HG03439 (cell line): ENCODE measurements around the gene ZC3H10.

Experiments
- ATAC-seq: cut with Tn5 transposase; IDR thresholded peaks from one replicate; pipeline ENCODE4 v1.9.1; 2021; ENCODE audit warnings: mild to moderate bottlenecking, moderate library complexity; ENCODE audit not compliant: unreplicated experiment

ZC3H10 gene

GRCh38 chr12:56126732-56127239 is 8.7 kb downstream of the ZC3H10 start:
- no peak for ATAC-seq

GRCh38 chr12:56127485-56127887 is 9.4 kb downstream of the ZC3H10 start:
- no peak for ATAC-seq

- peak; percentile 90 for ATAC-seq
These were observed 10.0 kb downstream of the ZC3H10 start, which contains the start of gene ESYT1 for GRCh38 chr12:56127888-56128669. Gene ESYT1, plus strand, starts transcription at chr12:56128267. Its CDS starts 53 bp downstream, at chr12:56128320.

- no peak for ATAC-seq
These were observed 10.7 kb downstream of the ZC3H10 start for GRCh38 chr12:56128670-56129205.

- ATAC-seq, result no peak
These were observed 11.3 kb downstream of the ZC3H10 start for GRCh38 chr12:56129206-56129941.

GRCh38 chr12:56129942-56130495 is 12.0 kb downstream of the ZC3H10 start:
- no peak for ATAC-seq

GRCh38 chr12:56130876-56131275 is 12.8 kb downstream of the ZC3H10 start:
- no peak for ATAC-seq

GRCh38 chr12:56134897-56135296 is 16.8 kb downstream of the ZC3H10 start:
- no peak for ATAC-seq

- ATAC-seq, result no peak
These were observed 19.9 kb downstream of the ZC3H10 start for GRCh38 chr12:56137853-56138571.

- ATAC-seq, result no peak
These were observed 24.1 kb downstream of the ZC3H10 start for GRCh38 chr12:56141946-56142784.

GRCh38 chr12:56143217-56143616 is 25.2 kb downstream of the ZC3H10 start:
- no peak for ATAC-seq

- no peak for ATAC-seq
These were observed 25.8 kb downstream of the ZC3H10 start for GRCh38 chr12:56143870-56144269.

- ATAC-seq, result no peak
These were observed 27.2 kb downstream of the ZC3H10 start for GRCh38 chr12:56145217-56145616.

- no peak for ATAC-seq
These were observed 28.7 kb downstream of the ZC3H10 start for GRCh38 chr12:56146492-56147460.

GRCh38 chr12:56150563-56150962 is 32.5 kb downstream of the ZC3H10 start:
- no peak for ATAC-seq

GRCh38 chr12:56151672-56152131 is 33.6 kb downstream of the ZC3H10 start:
- ATAC-seq, result peak; percentile 51

- ATAC-seq, result peak; percentile 81
These were observed 34.2 kb downstream of the ZC3H10 start, which contains the start of gene MYL6B for GRCh38 chr12:56152132-56152755. Gene MYL6B, plus strand, starts transcription at chr12:56152587. Its CDS starts 1,332 bp downstream, at chr12:56153919.
